ENCODE results near the gene TBCE. TPM values are rescaled to one million over a fixed set of nuclear protein-coding genes. Genes with fewer than 3 reads are reported as not detected.

TBCE gene
- total RNA-seq, 2 experiments from 2014 or later = 30.2 to 32.6 TPM

- TF ChIP-seq, protein P1, sequence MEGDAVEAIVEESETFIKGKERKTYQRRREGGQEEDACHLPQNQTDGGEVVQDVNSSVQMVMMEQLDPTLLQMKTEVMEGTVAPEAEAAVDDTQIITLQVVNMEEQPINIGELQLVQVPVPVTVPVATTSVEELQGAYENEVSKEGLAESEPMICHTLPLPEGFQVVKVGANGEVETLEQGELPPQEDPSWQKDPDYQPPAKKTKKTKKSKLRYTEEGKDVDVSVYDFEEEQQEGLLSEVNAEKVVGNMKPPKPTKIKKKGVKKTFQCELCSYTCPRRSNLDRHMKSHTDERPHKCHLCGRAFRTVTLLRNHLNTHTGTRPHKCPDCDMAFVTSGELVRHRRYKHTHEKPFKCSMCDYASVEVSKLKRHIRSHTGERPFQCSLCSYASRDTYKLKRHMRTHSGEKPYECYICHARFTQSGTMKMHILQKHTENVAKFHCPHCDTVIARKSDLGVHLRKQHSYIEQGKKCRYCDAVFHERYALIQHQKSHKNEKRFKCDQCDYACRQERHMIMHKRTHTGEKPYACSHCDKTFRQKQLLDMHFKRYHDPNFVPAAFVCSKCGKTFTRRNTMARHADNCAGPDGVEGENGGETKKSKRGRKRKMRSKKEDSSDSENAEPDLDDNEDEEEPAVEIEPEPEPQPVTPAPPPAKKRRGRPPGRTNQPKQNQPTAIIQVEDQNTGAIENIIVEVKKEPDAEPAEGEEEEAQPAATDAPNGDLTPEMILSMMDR (conservative IDR thresholded peaks at IDR 0.05; ENCODE audit: low read length) = no peak
- no peak for TF ChIP-seq EZH2phosphoT487 (IDR thresholded peaks at IDR 0.05; ENCODE audit: borderline replicate concordance, low read depth, low read length)
- intact Hi-C loops (cut with micrococcal nuclease; ENCODE audit: unreplicated experiment) = no loop called here
- no peak overlapping the region for H3K27ac ChIP-seq (ENCODE audit: low read depth, low read length, poor library complexity, severe bottlenecking)
- no peak for DNase-seq (ENCODE audit: low spot score)
- no peaks in the 10 kb centered on the region for H3K9me3 ChIP-seq (ENCODE audit: low read length)
- no peaks in the 10 kb centered on the region for H3K36me3 ChIP-seq (ENCODE audit: insufficient read depth, low read length)
- no peak overlapping the region for H2AFZ ChIP-seq (ENCODE audit: low read length)
- H3K9me2 ChIP-seq (ENCODE audit: insufficient read depth, low read length) = no peaks in the 10 kb centered on the region
- H3K4me1 ChIP-seq (ENCODE audit: insufficient read depth, low read length, poor library complexity, severe bottlenecking) = no peaks in the 10 kb centered on the region
- H3K79me2 ChIP-seq (ENCODE audit: insufficient read depth, low read depth, low read length) = no peaks in the 10 kb centered on the region
- CTCF ChIA-PET (ENCODE audit: unreplicated experiment) = interaction anchor here (0.6 kb wide), 2 partner anchors 116 to 233 kb away, joined by 3 read pairs; no protein-coding TSS in a partner anchor
- peak overlapping the region; percentile 31; the same call in 1 of the 2 replicates for H3K4me2 ChIP-seq (ENCODE audit: low read length)
- no peaks in the 10 kb centered on the region for H4K20me1 ChIP-seq (ENCODE audit: insufficient read depth, low read length)
- BruUV-seq (replicated peaks) = no TSS peak
- no peak overlapping the region for H3K4me3 ChIP-seq (ENCODE audit: low read depth, low read length, poor library complexity, severe bottlenecking)
- POLR2A ChIA-PET = interaction anchor here (0.6 to 0.7 kb wide), 3 partner anchors 11 to 241 kb away, joined by 3 to 6 read pairs (median 4); no protein-coding TSS in a partner anchor
Measured at GRCh38 chr1:235424092-235424491, 56.9 kb downstream of the TBCE start.

GRCh38 chr1:235425357-235425756 lies 58.1 kb downstream of the TBCE start:
- Histone ChIP-seq H4K20me1 (ENCODE audit: insufficient read depth, low read length) (no peaks in the 10 kb centered on the region), H3K9me3 (ENCODE audit: low read length) (no peaks in the 10 kb centered on the region), H3K4me3 (ENCODE audit: low read depth, low read length, poor library complexity, severe bottlenecking) (no peak overlapping the region), H3K9me2 (ENCODE audit: insufficient read depth, low read length) (no peaks in the 10 kb centered on the region), H3K27ac (ENCODE audit: low read depth, low read length, poor library complexity, severe bottlenecking) (no peak overlapping the region), H3K79me2 (ENCODE audit: insufficient read depth, low read depth, low read length) (no peaks in the 10 kb centered on the region), H3K4me1 (ENCODE audit: insufficient read depth, low read length, poor library complexity, severe bottlenecking) (no peaks in the 10 kb centered on the region), H2AFZ (ENCODE audit: low read length) (no peak overlapping the region), H3K4me2 (ENCODE audit: low read length) (no peak overlapping the region), H3K36me3 (ENCODE audit: insufficient read depth, low read length) (no peaks in the 10 kb centered on the region)
- intact Hi-C loops (cut with micrococcal nuclease; ENCODE audit: unreplicated experiment) = no loop called here
- no TSS peak for BruUV-seq (replicated peaks)
- POLR2A ChIA-PET = interaction anchor here (0.6 kb wide), 1 partner anchor 164 kb away, joined by 3 read pairs; no protein-coding TSS in a partner anchor
- CTCF ChIA-PET (ENCODE audit: unreplicated experiment) = interaction anchor here (0.6 kb wide), 1 partner anchor 94 kb away, joined by 3 read pairs; no protein-coding TSS in a partner anchor
- TF ChIP-seq, protein P1 (conservative IDR thresholded peaks at IDR 0.05; ENCODE audit: low read length) = no peak
- TF ChIP-seq EZH2phosphoT487 (IDR thresholded peaks at IDR 0.05; ENCODE audit: borderline replicate concordance, low read depth, low read length) = no peak
- DNase-seq (ENCODE audit: low spot score) = no peak

DNA sequence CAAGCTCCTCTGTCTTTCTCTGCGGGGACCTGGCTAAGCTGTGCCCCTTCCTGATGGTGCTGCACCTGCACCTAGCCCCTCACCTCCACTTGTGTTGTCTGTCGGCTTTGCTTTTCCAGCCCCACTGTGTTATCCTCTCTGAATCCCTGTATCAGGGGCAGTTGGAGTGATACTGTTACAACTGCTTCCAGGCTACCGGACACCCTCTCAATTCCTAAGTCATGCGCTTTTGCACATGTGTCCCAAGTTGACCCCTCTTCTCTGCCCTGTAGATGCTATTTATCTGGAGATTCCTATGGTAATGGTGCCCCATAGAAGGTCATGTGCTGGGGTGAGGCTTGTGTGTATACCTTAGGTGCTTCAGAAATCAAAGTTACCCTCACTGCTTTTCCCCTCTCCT lies 58.9 kb downstream of the TBCE start:
- intact Hi-C loops (cut with micrococcal nuclease; ENCODE audit: unreplicated experiment) = no loop called here
- H3K9me3 ChIP-seq (ENCODE audit: low read length) = no peaks in the 10 kb centered on the region
- H2AFZ ChIP-seq (ENCODE audit: low read length) = no peak overlapping the region
- no peaks in the 10 kb centered on the region for H3K4me1 ChIP-seq (ENCODE audit: insufficient read depth, low read length, poor library complexity, severe bottlenecking)
- H3K36me3 ChIP-seq (ENCODE audit: insufficient read depth, low read length) = no peaks in the 10 kb centered on the region
- no peaks in the 10 kb centered on the region for H4K20me1 ChIP-seq (ENCODE audit: insufficient read depth, low read length)
- POLR2A ChIA-PET = interaction anchor here (0.7 kb wide), 1 partner anchor 27 kb away, joined by 3 read pairs; no protein-coding TSS in a partner anchor
- BruUV-seq (replicated peaks) = no TSS peak
- DNase-seq (ENCODE audit: low spot score) = no peak
- H3K4me2 ChIP-seq (ENCODE audit: low read length) = no peak overlapping the region
- no peaks in the 10 kb centered on the region for H3K79me2 ChIP-seq (ENCODE audit: insufficient read depth, low read depth, low read length)
- no peak for TF ChIP-seq EZH2phosphoT487 (IDR thresholded peaks at IDR 0.05; ENCODE audit: borderline replicate concordance, low read depth, low read length)
- TF ChIP-seq, protein P1 (conservative IDR thresholded peaks at IDR 0.05; ENCODE audit: low read length) = no peak
- no peak overlapping the region for H3K4me3 ChIP-seq (ENCODE audit: low read depth, low read length, poor library complexity, severe bottlenecking)
- CTCF ChIA-PET (ENCODE audit: unreplicated experiment) = no interaction called here
- H3K9me2 ChIP-seq (ENCODE audit: insufficient read depth, low read length) = no peaks in the 10 kb centered on the region
- no peak overlapping the region for H3K27ac ChIP-seq (ENCODE audit: low read depth, low read length, poor library complexity, severe bottlenecking)

Data from OCI-LY7 (cell line).